Measurements from ENCODE around the gene ZMYND11. TPM values are rescaled to one million over a fixed set of nuclear protein-coding genes. Genes with fewer than 3 reads are reported as not detected.

ZMYND11 gene
- total RNA-seq, 1 donor from 2014 or later, result 29.4 TPM

DNA sequence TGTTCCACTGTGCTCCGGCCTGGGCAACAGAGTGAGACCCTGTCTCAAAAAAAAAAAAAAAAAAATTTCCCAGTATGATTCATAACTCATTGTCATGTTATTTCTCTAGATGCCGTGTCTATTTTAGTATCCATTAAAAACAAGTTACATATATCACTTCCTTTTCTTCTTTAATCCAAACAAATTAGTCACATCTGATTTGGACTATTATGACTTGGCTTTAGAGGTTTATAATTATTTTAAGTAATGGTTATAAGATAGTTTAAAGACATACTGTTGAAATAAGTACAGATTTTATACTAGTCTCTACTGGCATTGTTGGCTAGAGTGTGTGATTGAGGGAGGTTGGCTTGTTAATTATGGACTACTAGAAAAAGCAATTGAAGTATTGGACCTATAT is 53.3 kb downstream of the ZMYND11 start:
- Mint-ChIP-seq H3K4me1 (no peaks in the 10 kb centered on the region), H3K36me3 (ENCODE audit: low read depth) (peaks cover 24% of the 10 kb centered on the region), H3K4me3 (no peak overlapping the region), H3K27ac (no peak overlapping the region), H3K27me3 (no peaks in the 10 kb centered on the region), H3K9me3 (peaks cover 11% of the 10 kb centered on the region)
- intact Hi-C loops (cut with micrococcal nuclease), result no loop called here
- DNase-seq, result no peak

DNA sequence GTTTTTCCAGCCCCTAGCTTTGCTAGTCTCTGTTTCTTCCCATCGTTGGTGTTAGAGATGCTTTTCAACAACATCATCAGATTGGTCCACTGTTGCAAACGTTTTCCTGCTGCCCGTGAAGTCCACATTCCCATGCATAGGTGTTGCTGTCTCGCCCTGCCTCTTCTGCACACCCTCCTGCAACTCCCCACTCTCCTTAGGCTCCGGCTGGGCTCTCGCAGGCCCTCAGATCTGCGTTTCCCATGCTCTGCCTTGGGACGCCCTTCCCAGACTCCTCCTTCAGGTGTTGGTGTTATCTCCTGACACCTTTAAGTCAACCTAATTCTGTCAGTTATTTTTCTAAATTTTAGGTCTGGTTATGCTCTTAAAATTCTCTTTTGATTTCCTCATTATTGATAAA is 55.0 kb downstream of the ZMYND11 start:
- H3K4me3 Mint-ChIP-seq, result no peak overlapping the region
- no peaks in the 10 kb centered on the region for H3K4me1 Mint-ChIP-seq
- no peak for DNase-seq
- H3K27ac Mint-ChIP-seq, result no peak overlapping the region
- H3K9me3 Mint-ChIP-seq, result peaks cover under 1% of the 10 kb centered on the region
- H3K27me3 Mint-ChIP-seq, result no peaks in the 10 kb centered on the region
- peaks cover 8% of the 10 kb centered on the region for H3K36me3 Mint-ChIP-seq (ENCODE audit: low read depth)
- intact Hi-C loops (cut with micrococcal nuclease), result no loop called here

DNA sequence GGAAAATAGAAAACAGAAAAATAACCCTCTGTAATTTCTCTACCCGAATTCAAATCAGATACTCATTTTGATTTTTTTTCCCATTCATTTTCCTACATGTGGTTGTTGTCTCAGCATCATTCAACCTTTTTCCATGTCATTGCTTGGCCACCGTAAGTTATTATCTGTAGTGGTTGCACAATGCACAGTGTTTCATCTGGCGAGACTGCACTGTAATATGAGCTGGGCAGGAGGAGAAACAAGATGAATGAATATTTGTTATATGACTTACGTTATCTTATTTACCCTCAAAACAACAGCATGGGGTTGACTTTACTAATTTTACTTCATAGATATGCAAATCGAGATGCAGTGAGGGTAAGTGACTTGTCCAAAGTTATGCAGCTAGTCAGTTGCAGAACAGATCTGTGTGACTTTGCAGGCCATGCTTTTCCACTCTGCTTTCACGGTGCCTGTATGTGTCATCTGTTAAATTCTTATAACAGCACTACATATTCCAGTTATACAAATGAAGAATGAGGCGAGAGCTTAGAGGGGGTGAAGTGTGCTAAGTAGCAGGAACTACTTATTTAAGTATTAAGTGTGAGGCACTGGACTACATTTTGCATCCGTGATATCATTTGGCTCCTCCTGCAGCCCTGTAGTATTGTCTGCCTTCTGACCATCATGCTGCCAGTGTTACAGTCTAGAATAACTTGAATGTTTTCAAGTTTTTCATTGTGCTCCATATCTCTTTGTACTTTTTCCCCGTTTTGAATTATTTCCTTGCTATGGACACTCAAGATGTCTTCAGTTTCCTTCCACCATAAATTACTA is 56.7 kb downstream of the ZMYND11 start:
- H3K4me3 Mint-ChIP-seq, result no peak overlapping the region
- intact Hi-C loops (cut with micrococcal nuclease), result no loop called here
- H3K27me3 Mint-ChIP-seq, result no peaks in the 10 kb centered on the region
- H3K4me1 Mint-ChIP-seq, result no peaks in the 10 kb centered on the region
- no peak for DNase-seq
- peaks cover 8% of the 10 kb centered on the region for H3K36me3 Mint-ChIP-seq (ENCODE audit: low read depth)
- no peaks in the 10 kb centered on the region for H3K9me3 Mint-ChIP-seq
- no peak overlapping the region for H3K27ac Mint-ChIP-seq

DNA sequence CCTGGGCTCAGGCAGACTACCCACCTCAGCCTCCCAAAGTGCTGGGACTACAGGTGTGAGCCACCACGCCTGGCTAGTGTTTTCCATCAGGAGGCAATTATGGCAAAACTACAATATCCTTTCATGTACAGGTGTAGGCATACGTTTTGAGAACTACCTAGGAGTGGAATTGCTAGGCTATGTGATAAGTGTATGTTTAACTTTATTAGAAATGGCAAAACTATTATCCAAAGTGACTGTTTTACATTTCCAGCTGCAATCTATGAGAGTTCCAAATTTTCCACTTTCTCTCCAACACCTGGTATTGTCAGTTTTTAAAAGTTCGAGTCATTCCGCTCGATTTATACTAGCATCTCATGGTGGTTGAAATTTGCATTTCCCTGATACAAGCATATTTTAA is 59.0 kb downstream of the ZMYND11 start:
- DNase-seq, result no peak
- H3K27me3 Mint-ChIP-seq, result no peaks in the 10 kb centered on the region
- H3K27ac Mint-ChIP-seq, result no peak overlapping the region
- peaks cover 3% of the 10 kb centered on the region for H3K36me3 Mint-ChIP-seq (ENCODE audit: low read depth)
- intact Hi-C loops (cut with micrococcal nuclease), result no loop called here
- H3K9me3 Mint-ChIP-seq, result no peaks in the 10 kb centered on the region
- no peak overlapping the region for H3K4me3 Mint-ChIP-seq
- H3K4me1 Mint-ChIP-seq, result no peaks in the 10 kb centered on the region

DNA sequence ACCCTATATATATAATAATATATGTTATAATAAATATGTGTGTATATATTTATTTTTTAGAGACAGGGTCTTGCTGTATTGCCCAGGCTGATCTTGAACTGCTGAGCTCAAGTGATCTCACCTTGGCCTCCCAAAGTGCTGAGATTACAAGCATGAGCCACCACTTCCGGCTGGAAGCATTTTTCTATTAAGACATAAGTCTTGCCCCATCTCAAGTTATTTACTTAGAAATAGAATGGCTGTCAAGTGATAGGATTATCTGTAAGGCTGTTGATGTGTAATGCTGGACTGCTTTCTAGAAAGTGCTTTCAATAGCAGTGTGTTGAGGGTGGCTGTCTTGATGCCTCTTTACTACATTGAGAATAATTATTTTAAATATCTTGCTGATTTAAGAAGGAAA is 65.2 kb downstream of the ZMYND11 start:
- Mint-ChIP-seq H3K4me1 (peaks cover 2% of the 10 kb centered on the region), H3K4me3 (no peak overlapping the region)
- intact Hi-C loops (cut with micrococcal nuclease), result no loop called here

DNA sequence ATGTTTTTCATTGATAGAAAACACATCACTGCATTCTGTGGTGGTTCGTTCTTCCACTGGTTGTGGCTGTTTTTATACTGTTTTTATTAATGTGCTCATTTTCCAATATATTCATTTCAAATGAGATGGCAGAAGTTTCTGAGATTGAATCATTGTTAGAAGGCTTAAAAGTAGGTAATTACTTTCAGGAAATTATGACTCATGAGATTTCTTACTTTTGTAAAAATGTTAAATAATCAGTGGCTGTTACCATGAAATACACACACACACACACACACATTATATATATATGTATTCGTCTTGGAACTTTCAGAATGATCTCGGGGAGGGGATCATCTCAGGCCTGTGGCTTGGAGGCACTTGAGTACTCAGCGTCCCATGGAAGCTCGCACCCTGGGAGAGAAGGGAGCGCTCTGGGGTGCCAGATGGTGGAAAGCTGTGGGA is 66.1 kb downstream of the ZMYND11 start:
- DNase-seq, result no peak
- H3K27me3 Mint-ChIP-seq, result no peaks in the 10 kb centered on the region
- intact Hi-C loops (cut with micrococcal nuclease), result no loop called here
- H3K9me3 Mint-ChIP-seq, result peaks cover under 1% of the 10 kb centered on the region
- H3K27ac Mint-ChIP-seq, result no peak overlapping the region
- peaks cover 7% of the 10 kb centered on the region for H3K36me3 Mint-ChIP-seq (ENCODE audit: low read depth)
- peaks cover 2% of the 10 kb centered on the region for H3K4me1 Mint-ChIP-seq
- H3K4me3 Mint-ChIP-seq, result no peak overlapping the region

More for the DNA sequence above, 65.2 kb downstream of the ZMYND11 start:
- Mint-ChIP-seq H3K9me3 (no peaks in the 10 kb centered on the region), H3K27me3 (no peaks in the 10 kb centered on the region), H3K36me3 (ENCODE audit: low read depth) (peaks cover 6% of the 10 kb centered on the region), H3K27ac (no peak overlapping the region)
- DNase-seq, result no peak

DNA sequence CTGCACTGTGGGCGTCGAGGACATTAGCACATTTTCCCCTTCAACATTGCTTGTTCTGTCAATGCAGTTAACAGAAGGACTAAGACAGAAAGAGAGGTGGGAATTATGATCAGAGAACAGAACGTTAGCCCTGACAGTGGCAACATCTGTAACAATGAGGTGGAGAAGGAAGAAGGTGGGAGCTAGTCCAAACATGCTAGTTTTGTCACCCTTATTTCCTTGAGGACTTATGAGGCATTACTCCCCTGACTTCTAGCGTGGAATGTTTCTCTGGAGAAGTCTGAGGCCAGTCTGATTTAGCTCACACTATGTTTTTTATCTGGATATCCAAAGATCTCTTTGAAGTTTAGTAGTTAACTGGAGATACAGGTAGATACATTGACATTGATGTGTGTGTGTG is 73.4 kb downstream of the ZMYND11 start:
- intact Hi-C loops (cut with micrococcal nuclease), result no loop called here
- Mint-ChIP-seq H3K27me3 (no peaks in the 10 kb centered on the region), H3K9me3 (peaks cover 3% of the 10 kb centered on the region), H3K4me1 (no peaks in the 10 kb centered on the region), H3K36me3 (ENCODE audit: low read depth) (peaks cover 19% of the 10 kb centered on the region), H3K4me3 (no peak overlapping the region), H3K27ac (no peak overlapping the region)
- DNase-seq, result no peak

DNA sequence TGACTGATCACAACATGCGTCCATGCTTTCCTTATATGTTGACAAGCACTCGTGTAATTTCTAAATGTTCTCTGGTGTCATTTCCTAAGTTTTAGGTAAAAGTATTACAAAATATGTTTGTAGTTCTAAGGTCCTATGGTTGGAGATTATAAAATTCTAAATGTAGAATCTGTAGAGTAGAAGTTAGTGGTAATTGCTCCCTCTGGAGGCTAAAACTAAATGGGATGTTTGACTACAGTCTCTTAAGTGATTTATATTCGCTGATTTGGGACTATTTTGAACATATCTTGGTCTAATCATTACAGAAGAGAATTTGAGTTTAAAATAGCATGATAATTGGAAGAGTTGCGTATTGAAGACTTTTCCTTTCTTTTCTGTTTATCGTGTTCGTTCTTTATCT is 74.1 kb downstream of the ZMYND11 start:
- H3K4me1 Mint-ChIP-seq, result no peaks in the 10 kb centered on the region
- no peak overlapping the region for H3K4me3 Mint-ChIP-seq
- H3K9me3 Mint-ChIP-seq, result peaks cover 3% of the 10 kb centered on the region
- no peak overlapping the region for H3K27ac Mint-ChIP-seq
- no peak for DNase-seq
- no peaks in the 10 kb centered on the region for H3K27me3 Mint-ChIP-seq
- intact Hi-C loops (cut with micrococcal nuclease), result no loop called here
- H3K36me3 Mint-ChIP-seq (ENCODE audit: low read depth), result peaks cover 19% of the 10 kb centered on the region

DNA sequence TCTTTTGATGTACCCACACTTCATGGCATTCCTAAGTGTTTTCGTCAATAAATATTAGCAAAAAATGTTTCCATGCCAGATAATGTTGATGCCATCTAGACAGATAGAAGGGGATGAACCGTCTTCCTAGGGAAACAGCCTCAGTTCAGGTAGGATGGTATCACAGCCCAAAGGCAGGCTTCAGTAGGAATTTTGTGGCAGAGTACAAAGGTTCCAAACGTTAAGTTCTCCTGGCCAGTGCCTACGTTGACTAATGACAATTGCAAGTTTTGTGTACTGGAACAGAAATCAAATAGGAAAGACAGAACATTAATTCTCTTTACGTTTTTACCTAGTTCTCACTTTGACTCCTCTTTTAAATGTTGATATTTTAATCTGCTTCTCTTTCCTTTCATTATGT is 75.0 kb downstream of the ZMYND11 start:
- Mint-ChIP-seq H3K9me3 (peaks cover 3% of the 10 kb centered on the region), H3K27ac (no peak overlapping the region), H3K4me1 (no peaks in the 10 kb centered on the region), H3K4me3 (no peak overlapping the region), H3K36me3 (ENCODE audit: low read depth) (peaks cover 17% of the 10 kb centered on the region), H3K27me3 (no peaks in the 10 kb centered on the region)
- DNase-seq, result no peak
- intact Hi-C loops (cut with micrococcal nuclease), result no loop called here

DNA sequence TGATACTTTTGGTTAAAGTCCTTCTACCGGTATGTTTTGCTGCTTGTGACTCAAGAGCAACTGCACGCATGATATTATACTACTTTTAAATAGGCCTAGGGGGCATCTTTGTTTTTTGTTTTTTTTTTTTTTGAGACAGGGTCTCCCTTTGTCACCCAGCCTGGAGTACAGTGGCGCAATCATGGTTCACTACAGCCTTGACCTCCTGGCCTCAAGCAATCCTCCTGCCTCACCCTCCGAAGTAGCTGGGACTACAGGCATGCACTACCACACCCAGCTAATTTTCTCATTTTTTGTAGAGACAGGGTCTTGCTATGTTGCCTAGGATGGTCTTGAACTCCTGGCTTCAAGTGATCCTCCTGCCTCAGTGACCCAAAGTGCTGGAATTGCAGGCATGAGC is 80.2 kb downstream of the ZMYND11 start:
- no peaks in the 10 kb centered on the region for H3K9me3 Mint-ChIP-seq
- H3K36me3 Mint-ChIP-seq (ENCODE audit: low read depth), result peaks cover 2% of the 10 kb centered on the region
- intact Hi-C loops (cut with micrococcal nuclease), result no loop called here
- no peak for DNase-seq
- H3K27ac Mint-ChIP-seq, result no peak overlapping the region
- H3K4me3 Mint-ChIP-seq, result no peak overlapping the region
- H3K4me1 Mint-ChIP-seq, result peaks cover 9% of the 10 kb centered on the region
- no peaks in the 10 kb centered on the region for H3K27me3 Mint-ChIP-seq

DNA sequence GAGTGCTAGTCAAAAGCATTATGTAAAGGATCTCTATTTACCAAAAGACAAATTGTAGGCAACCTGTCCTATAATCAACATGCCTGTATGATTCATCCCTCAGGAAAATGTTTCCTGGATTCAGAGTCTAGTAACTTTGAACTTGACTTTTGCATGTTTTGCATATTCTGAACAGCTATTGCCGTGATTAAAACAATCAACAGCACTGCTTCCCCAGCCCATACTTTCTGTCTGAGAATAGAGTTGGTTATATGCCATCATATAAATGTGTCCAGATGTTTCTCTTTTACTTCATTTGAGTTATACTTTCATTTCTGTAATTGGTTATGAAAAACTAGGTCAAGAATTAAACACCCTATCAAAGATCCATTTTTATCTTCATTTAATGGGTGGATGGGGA is 83.5 kb downstream of the ZMYND11 start:
- no peaks in the 10 kb centered on the region for H3K9me3 Mint-ChIP-seq
- H3K27ac Mint-ChIP-seq, result no peak overlapping the region
- intact Hi-C loops (cut with micrococcal nuclease), result no loop called here
- H3K36me3 Mint-ChIP-seq (ENCODE audit: low read depth), result peaks cover 10% of the 10 kb centered on the region
- no peaks in the 10 kb centered on the region for H3K27me3 Mint-ChIP-seq
- no peak overlapping the region for H3K4me3 Mint-ChIP-seq
- no peak for DNase-seq
- H3K4me1 Mint-ChIP-seq, result peaks cover 20% of the 10 kb centered on the region

DNA sequence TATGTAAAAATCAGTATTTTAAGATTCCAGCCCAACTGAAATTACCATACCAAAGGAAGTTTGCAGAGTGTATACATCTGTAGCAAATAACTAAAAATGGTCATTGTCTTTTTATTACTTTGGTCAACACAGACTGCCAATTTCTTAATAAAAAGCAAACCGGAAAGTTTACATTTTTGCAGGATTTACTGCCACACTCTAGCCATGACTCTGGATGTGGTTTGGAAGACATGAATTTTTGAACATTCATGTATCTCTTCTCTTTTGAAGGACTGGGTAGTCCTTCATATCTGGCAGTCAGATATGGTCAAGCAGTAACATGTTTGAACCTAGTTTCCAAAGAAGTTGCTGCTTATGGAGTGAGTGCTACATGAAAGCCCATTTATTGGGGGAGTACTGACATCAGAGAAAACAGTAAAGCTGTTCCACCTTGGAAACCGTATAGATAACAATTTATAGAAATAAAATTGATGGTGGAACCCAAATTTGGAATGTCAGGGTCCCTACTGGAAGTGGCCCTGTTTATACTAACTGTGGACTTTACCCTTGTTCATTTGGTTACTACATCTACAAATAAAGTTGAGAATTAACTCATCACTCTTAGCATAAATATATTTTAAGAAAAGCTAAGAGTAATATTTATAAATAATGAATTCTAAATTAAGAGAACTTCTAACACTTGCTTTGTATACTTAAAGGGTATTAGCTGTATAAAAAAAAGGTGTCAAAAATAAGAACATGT is 84.6 kb downstream of the ZMYND11 start:
- peaks cover 10% of the 10 kb centered on the region for H3K36me3 Mint-ChIP-seq (ENCODE audit: low read depth)
- H3K9me3 Mint-ChIP-seq, result no peaks in the 10 kb centered on the region
- no peak overlapping the region for H3K4me3 Mint-ChIP-seq
- no peak for DNase-seq
- peaks cover 20% of the 10 kb centered on the region for H3K4me1 Mint-ChIP-seq
- no peaks in the 10 kb centered on the region for H3K27me3 Mint-ChIP-seq
- intact Hi-C loops (cut with micrococcal nuclease), result no loop called here
- H3K27ac Mint-ChIP-seq, result no peak overlapping the region

DNA sequence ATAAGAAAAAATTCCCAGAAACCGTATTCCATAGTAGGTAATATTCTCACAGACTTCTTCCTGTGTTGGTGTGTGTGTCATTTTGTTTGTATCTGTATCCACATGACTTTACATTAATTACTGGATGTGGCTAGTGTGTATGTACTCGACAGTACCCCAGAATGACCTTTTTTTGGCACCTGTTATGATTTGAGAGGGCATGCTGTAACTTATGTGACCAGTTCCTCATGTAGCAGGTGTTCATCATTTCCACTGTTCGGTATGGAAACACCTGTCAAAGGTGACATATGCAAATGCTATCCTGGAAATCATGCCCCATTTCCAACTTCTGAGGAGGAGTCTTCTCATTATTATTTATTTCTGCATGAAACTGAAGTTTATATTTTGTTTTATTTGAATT is 89.3 kb downstream of the ZMYND11 start:
- Mint-ChIP-seq H3K4me1 (peaks cover 24% of the 10 kb centered on the region), H3K36me3 (ENCODE audit: low read depth) (peaks cover 10% of the 10 kb centered on the region), H3K27ac (no peak overlapping the region), H3K9me3 (no peaks in the 10 kb centered on the region), H3K27me3 (no peaks in the 10 kb centered on the region), H3K4me3 (no peak overlapping the region)
- intact Hi-C loops (cut with micrococcal nuclease), result no loop called here
- no peak for DNase-seq

DNA sequence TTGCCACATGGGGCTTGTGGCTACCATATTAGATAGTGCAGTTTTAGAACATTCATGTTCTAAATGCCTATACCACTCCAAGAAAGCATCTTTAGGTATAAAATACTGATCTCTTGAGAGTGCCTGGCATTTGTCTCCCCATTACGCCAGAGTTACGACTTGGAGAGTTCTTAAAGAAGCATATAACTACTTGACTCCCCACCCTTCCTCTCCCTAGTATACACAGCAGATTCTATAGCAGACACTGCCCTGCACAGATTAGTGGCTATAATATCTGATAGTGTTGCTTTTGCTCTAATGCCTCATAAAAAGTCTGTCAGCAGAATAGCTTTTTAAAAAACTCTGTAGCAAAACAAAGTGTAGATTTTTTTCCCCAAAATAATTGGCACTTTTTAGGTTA is 90.8 kb downstream of the ZMYND11 start:
- H3K36me3 Mint-ChIP-seq (ENCODE audit: low read depth), result peaks cover 9% of the 10 kb centered on the region
- H3K9me3 Mint-ChIP-seq, result no peaks in the 10 kb centered on the region
- intact Hi-C loops (cut with micrococcal nuclease), result loop anchor here (5.0 kb wide), 1 partner anchor 49 kb away; no protein-coding TSS in a partner anchor
- H3K4me1 Mint-ChIP-seq, result peaks cover 13% of the 10 kb centered on the region
- no peaks in the 10 kb centered on the region for H3K27me3 Mint-ChIP-seq
- DNase-seq, result no peak
- no peak overlapping the region for H3K4me3 Mint-ChIP-seq
- H3K27ac Mint-ChIP-seq, result no peak overlapping the region

All from activated CD4-positive, alpha-beta T cell treated with anti-CD3 and anti-CD28 coated beads, Interleukin-2, amount 10 ng/mL, durations not matched to agents 24 days and 14 days (primary cell).